ENCODE measurements around the gene ZMIZ1. TPM values are rescaled to one million over a fixed set of nuclear protein-coding genes. Genes with fewer than 3 reads are reported as not detected.
"Not testable (repeated sequence)": the region's sequence is repeated elsewhere in the genome, so short reads cannot be mapped to it uniquely, and the experiment has no call there.

The ZMIZ1 gene
- total and polyA plus RNA-seq, 8 donors = 63.1 to 87.2 (median 76.8) TPM

DNA sequence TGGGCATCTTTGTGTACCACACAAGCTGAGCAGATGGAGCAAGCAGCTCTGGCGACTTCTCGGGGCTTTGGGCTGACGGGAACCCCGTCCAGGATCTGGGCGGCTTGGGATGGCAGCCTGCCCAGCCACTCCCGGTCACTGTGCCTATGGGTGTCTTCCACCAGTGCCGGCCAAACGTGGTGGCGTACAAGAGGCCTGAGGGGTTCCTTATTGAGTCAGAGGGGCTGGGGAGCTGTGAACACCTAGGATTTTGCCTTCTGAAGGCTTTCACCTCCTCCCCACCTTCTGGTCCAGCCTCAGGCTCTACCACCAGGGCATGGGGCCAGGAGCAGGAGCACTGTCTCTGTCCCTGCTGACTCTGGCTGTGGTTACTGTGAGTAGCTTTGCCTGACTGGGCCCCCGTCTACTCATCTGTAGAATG lies 206.7 kb downstream of the ZMIZ1 start:
- H3K27ac ChIP-seq = peak overlapping the region in 1 of 2 donors; percentile 72
- no peaks in the 10 kb centered on the region for H3K27me3 ChIP-seq

DNA sequence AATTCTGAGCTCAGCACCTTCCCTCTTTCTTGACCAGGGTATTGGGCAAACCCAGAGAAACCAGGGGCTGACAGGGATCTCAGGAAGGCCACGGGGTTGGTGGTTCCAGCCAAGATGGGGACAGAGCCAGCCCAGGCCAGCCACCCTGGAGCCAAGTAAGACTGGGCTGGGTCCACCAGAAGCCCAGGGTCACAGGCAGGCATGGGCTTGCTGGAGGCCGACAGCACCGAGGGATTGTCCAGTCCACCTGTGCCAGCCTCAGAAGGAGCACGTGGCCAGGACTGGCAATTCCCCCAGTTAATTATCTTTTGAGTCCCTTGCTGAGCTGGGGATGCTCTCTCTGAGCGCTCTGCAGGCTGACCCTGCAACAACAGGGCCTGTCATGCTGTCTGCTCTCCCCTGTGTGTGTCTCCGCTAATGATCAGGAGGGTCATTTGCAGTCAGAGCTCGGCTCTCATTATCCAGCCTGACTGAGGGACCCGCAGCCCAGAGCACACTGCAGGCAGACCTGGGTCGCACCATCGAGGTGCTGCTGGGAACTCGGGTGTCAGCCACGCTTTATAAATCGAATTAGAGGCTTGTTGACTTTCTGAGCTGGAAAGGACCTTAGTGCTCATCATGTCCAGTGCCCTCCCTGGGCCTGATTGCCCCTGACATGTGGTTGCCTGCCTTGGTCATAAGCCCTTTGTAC lies 209.0 kb downstream of the ZMIZ1 start:
- Histone ChIP-seq H3K4me1 (peaks cover 24 to 43% of the 10 kb centered on the region in 2 donors), H3K9me3 (no peaks in the 10 kb centered on the region), H3K36me3 (peaks cover 0 to 47% of the 10 kb centered on the region in 2 donors), H3K4me3 (no peak overlapping the region), H3K27me3 (no peaks in the 10 kb centered on the region), H3K27ac (no peak overlapping the region)
- no peak for DNase-seq
- TF ChIP-seq, protein P1, sequence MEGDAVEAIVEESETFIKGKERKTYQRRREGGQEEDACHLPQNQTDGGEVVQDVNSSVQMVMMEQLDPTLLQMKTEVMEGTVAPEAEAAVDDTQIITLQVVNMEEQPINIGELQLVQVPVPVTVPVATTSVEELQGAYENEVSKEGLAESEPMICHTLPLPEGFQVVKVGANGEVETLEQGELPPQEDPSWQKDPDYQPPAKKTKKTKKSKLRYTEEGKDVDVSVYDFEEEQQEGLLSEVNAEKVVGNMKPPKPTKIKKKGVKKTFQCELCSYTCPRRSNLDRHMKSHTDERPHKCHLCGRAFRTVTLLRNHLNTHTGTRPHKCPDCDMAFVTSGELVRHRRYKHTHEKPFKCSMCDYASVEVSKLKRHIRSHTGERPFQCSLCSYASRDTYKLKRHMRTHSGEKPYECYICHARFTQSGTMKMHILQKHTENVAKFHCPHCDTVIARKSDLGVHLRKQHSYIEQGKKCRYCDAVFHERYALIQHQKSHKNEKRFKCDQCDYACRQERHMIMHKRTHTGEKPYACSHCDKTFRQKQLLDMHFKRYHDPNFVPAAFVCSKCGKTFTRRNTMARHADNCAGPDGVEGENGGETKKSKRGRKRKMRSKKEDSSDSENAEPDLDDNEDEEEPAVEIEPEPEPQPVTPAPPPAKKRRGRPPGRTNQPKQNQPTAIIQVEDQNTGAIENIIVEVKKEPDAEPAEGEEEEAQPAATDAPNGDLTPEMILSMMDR (IDR thresholded peaks at IDR 0.05) = no peak
- intact Hi-C loops (cut with DNase I) = no loop called here
- no peak for ATAC-seq

More for the DNA sequence above, 206.7 kb downstream of the ZMIZ1 start:
- H3K36me3 ChIP-seq = peaks cover 0 to 37% of the 10 kb centered on the region in 2 donors
- peaks cover 26 to 60% of the 10 kb centered on the region in 2 donors for H3K4me1 ChIP-seq
- no peak for ATAC-seq
- intact Hi-C loops (cut with DNase I) = no loop called here
- no peak for DNase-seq
- no peaks in the 10 kb centered on the region for H3K9me3 ChIP-seq
- TF ChIP-seq, protein P1 (IDR thresholded peaks at IDR 0.05) = no peak
- no peak overlapping the region for H3K4me3 ChIP-seq

DNA sequence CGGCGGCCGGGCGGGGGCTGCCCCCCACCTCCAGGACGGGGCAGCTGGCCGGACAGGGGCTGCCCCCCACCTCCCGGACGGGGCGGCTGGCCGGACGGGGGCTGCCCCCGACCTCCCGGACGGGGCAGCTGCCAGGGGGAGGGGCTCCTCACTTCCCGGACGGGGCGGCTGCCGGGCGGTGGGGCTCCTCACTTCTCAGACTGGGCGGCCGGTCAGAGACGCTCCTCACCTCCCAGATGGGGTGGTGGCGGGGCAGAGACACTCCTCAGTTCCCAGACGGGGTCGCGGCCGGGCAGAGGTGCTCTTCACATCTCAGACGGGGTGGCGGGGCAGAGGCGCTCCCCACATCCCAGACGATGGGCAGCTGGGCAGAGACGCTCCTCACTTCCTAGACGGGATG lies 210.3 kb downstream of the ZMIZ1 start:
- ATAC-seq; H3K27ac ChIP-seq; intact Hi-C loops (cut with DNase I); H3K9me3 ChIP-seq; H3K4me3 ChIP-seq; DNase-seq; H3K27me3 ChIP-seq: not testable (repeated sequence)
- Histone ChIP-seq H3K4me1 (peaks cover 13 to 43% of the 10 kb centered on the region in 2 donors), H3K36me3 (peaks cover 0 to 47% of the 10 kb centered on the region in 2 donors)

DNA sequence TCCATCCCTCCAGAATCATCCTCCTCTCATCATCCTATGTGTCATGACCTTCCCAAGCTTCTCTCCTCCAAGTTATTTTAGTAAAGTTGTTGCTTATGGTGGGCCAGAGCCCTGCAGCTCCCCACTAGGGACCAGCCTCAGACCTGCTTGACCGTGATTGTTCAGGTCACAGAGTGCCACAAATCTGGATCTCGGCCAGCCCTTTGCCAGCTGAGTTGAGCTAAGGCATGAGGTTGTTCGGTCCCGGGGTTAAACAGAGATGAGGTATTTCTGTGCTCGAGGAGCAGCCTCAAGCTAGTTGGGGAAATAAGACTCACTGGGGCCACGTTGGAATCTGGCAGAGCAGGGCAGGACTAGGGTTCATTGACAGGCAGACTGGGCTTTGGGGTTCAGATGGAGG lies 212.2 kb downstream of the ZMIZ1 start:
- no peak overlapping the region for H3K27ac ChIP-seq

DNA sequence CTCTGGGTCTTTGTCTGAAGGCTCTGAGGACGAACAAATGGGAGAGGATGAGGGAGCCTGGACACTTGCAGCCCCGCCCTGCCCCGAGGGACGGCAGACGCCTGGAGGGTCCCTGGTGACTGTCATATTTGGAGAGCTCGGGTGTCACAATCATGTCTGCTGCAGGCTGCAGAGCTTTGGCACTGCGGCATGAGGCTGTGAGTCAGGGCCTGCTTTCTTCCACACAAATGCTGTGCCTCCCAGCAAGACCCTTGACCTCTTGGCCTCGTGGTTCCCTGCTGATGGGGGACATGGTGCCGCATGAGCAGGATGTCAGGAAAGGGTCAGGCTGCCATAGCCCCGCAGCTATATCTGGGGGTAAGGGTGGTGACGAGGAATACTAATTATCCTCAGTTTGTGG lies 213.6 kb downstream of the ZMIZ1 start:
- Histone ChIP-seq H3K4me1 (peaks cover 9 to 52% of the 10 kb centered on the region in 2 donors), H3K36me3 (peaks cover 0 to 61% of the 10 kb centered on the region in 2 donors), H3K27me3 (no peaks in the 10 kb centered on the region), H3K4me3 (no peak overlapping the region), H3K27ac (peak overlapping the region in 1 of 2 donors; percentile 94), H3K9me3 (no peaks in the 10 kb centered on the region)
- intact Hi-C loops (cut with DNase I) = no loop called here
- ATAC-seq = no peak
- TF ChIP-seq, protein P1 (IDR thresholded peaks at IDR 0.05) = no peak
- no peak for DNase-seq

More for the DNA sequence above, 212.2 kb downstream of the ZMIZ1 start:
- TF ChIP-seq, protein P1 (IDR thresholded peaks at IDR 0.05) = no peak
- peaks cover 5 to 43% of the 10 kb centered on the region in 2 donors for H3K4me1 ChIP-seq
- no peak for DNase-seq
- H3K9me3 ChIP-seq = no peaks in the 10 kb centered on the region
- H3K4me3 ChIP-seq = no peak overlapping the region
- H3K36me3 ChIP-seq = peaks cover 0 to 61% of the 10 kb centered on the region in 2 donors
- no peak for ATAC-seq
- intact Hi-C loops (cut with DNase I) = no loop called here
- H3K27me3 ChIP-seq = no peaks in the 10 kb centered on the region

All from left lung (tissue), 10 donors.